WTC11 (cell line): Measurements from ENCODE around the gene DNAAF8. TPM values are rescaled to one million over a fixed set of nuclear protein-coding genes. Genes with fewer than 3 reads are reported as not detected.

Experiments used
- ATF3 ChIP-seq: sonication (generic); formaldehyde crosslinking; conservative IDR thresholded peaks from 2 replicates; pipeline ENCODE4 v1.8.1; 2022; ENCODE audit warnings: mild to moderate bottlenecking, missing genetic modification reagents
- ATF6 ChIP-seq: sonication (generic); formaldehyde crosslinking; IDR thresholded peaks from 2 replicates; pipeline ENCODE4 v1.8.1; 2023; ENCODE audit warnings: mild to moderate bottlenecking, missing genetic modification reagents
- CREB1 ChIP-seq: sonication (generic); formaldehyde crosslinking; IDR thresholded peaks from 2 replicates; pipeline ENCODE4 v1.8.0; 2023; ENCODE audit warnings: mild to moderate bottlenecking, missing genetic modification reagents
- CTCF ChIP-seq: fragments of 200-600 bp; IDR thresholded peaks from 2 replicates; pipeline ENCODE4 v1.8.0; 2022; ENCODE audit warnings: antibody characterized with exemption
- E2F4 ChIP-seq: sonication (generic); formaldehyde crosslinking; IDR thresholded peaks from 2 replicates; pipeline ENCODE4 v1.8.1; 2022; ENCODE audit warnings: low read depth, mild to moderate bottlenecking, moderate library complexity, missing genetic modification reagents, borderline replicate concordance
- ELF4 ChIP-seq: sonication (generic); formaldehyde crosslinking; IDR thresholded peaks from 2 replicates; pipeline ENCODE4 v1.8.1; 2022; ENCODE audit warnings: low read depth, mild to moderate bottlenecking, moderate library complexity, missing genetic modification reagents
- EMX1 ChIP-seq: fragments of 250-450 bp; sonication (Bioruptor Pico); IDR thresholded peaks from 2 replicates; pipeline ENCODE4 v1.8.0; 2021; ENCODE audit warnings: mild to moderate bottlenecking
- ESRRA ChIP-seq: sonication (generic); formaldehyde crosslinking; IDR thresholded peaks from 2 replicates; pipeline ENCODE4 v1.8.1; 2022; ENCODE audit warnings: mild to moderate bottlenecking, missing genetic modification reagents, borderline replicate concordance
- GRHL2 ChIP-seq: fragments of 250-450 bp; sonication (Bioruptor Pico); IDR thresholded peaks from 2 replicates; pipeline ENCODE4 v1.8.0; 2022; ENCODE audit warnings: mild to moderate bottlenecking, moderate library complexity; ENCODE audit not compliant: insufficient replicate concordance, severe bottlenecking
- MYBL2 ChIP-seq: sonication (generic); formaldehyde crosslinking; IDR thresholded peaks from 2 replicates; pipeline ENCODE4 v1.8.1; 2023; ENCODE audit warnings: mild to moderate bottlenecking, moderate library complexity, missing genetic modification reagents
- NR1H2 ChIP-seq: sonication (generic); formaldehyde crosslinking; IDR thresholded peaks from 2 replicates; pipeline ENCODE4 v1.9.0; 2021; ENCODE audit warnings: mild to moderate bottlenecking, moderate library complexity, missing genetic modification reagents
- NR2C2 ChIP-seq: sonication (generic); formaldehyde crosslinking; IDR thresholded peaks from 2 replicates; pipeline ENCODE4 v1.8.0; 2022; ENCODE audit warnings: mild to moderate bottlenecking, missing genetic modification reagents
- PREB ChIP-seq: sonication (generic); formaldehyde crosslinking; IDR thresholded peaks from 2 replicates; pipeline ENCODE4 v1.8.1; 2022; ENCODE audit warnings: mild to moderate bottlenecking, missing genetic modification reagents, moderate library complexity, borderline replicate concordance
- SMAD4 ChIP-seq: sonication (generic); formaldehyde crosslinking; IDR thresholded peaks from 2 replicates; pipeline ENCODE4 v1.8.0; 2022; ENCODE audit warnings: mild to moderate bottlenecking, missing genetic modification reagents
- SOX15 ChIP-seq: fragments of 250-450 bp; sonication (Bioruptor Pico); IDR thresholded peaks from 2 replicates; pipeline ENCODE4 v1.9.0; 2021; ENCODE audit warnings: mild to moderate bottlenecking
- TEAD4 ChIP-seq: sonication (generic); formaldehyde crosslinking; IDR thresholded peaks from 2 replicates; pipeline ENCODE4 v1.8.0; 2022; ENCODE audit warnings: mild to moderate bottlenecking, missing genetic modification reagents
- ZBTB21 ChIP-seq: sonication (generic); formaldehyde crosslinking; IDR thresholded peaks from 2 replicates; pipeline ENCODE4 v1.8.1; 2023; ENCODE audit warnings: mild to moderate bottlenecking, missing genetic modification reagents, borderline replicate concordance
- ZNF138 ChIP-seq: sonication (generic); formaldehyde crosslinking; conservative IDR thresholded peaks from 2 replicates; pipeline ENCODE4 v1.8.1; 2022; ENCODE audit warnings: mild to moderate bottlenecking, moderate library complexity, missing genetic modification reagents
- ZNF219 ChIP-seq: sonication (generic); formaldehyde crosslinking; IDR thresholded peaks from 2 replicates; pipeline ENCODE4 v1.8.0; 2023; ENCODE audit warnings: missing genetic modification reagents, mild to moderate bottlenecking, borderline replicate concordance
- ZNF396 ChIP-seq: fragments of 250-450 bp; sonication (Bioruptor Pico); IDR thresholded peaks from 2 replicates; pipeline ENCODE4 v1.8.0; 2021; ENCODE audit warnings: mild to moderate bottlenecking, moderate library complexity, borderline replicate concordance
- total RNA-seq: library from RNA; stranded (reverse); gene quantifications from 3 replicates; pipeline ENCODE4 v1.2.3, GENCODE V29; 2021
- TF ChIP-seq, protein P1 (sequence below): sonication (generic); formaldehyde crosslinking; conservative IDR thresholded peaks from 2 replicates; pipeline ENCODE4 v1.8.1; 2023; ENCODE audit warnings: mild to moderate bottlenecking, low read depth, missing genetic modification reagents, moderate library complexity
- TF ChIP-seq, protein P2 (sequence below): fragments of 250-450 bp; sonication (Bioruptor Pico); IDR thresholded peaks from 2 replicates; pipeline ENCODE4 v1.9.0; 2021; ENCODE audit warnings: moderate library complexity, mild to moderate bottlenecking, inconsistent platforms, borderline replicate concordance
- TF ChIP-seq, protein P3 (sequence below): sonication (generic); formaldehyde crosslinking; IDR thresholded peaks from 2 replicates; pipeline ENCODE4 v1.8.1; 2023; ENCODE audit warnings: mild to moderate bottlenecking, missing genetic modification reagents, moderate library complexity
- TF ChIP-seq, protein P4 (sequence below): sonication (generic); formaldehyde crosslinking; IDR thresholded peaks from 2 replicates; pipeline ENCODE4 v1.8.1; 2023; ENCODE audit warnings: mild to moderate bottlenecking, missing genetic modification reagents, borderline replicate concordance

Gene DNAAF8
- total RNA-seq, 1 experiment from 2014 or later, result 0.09 TPM

DNA sequence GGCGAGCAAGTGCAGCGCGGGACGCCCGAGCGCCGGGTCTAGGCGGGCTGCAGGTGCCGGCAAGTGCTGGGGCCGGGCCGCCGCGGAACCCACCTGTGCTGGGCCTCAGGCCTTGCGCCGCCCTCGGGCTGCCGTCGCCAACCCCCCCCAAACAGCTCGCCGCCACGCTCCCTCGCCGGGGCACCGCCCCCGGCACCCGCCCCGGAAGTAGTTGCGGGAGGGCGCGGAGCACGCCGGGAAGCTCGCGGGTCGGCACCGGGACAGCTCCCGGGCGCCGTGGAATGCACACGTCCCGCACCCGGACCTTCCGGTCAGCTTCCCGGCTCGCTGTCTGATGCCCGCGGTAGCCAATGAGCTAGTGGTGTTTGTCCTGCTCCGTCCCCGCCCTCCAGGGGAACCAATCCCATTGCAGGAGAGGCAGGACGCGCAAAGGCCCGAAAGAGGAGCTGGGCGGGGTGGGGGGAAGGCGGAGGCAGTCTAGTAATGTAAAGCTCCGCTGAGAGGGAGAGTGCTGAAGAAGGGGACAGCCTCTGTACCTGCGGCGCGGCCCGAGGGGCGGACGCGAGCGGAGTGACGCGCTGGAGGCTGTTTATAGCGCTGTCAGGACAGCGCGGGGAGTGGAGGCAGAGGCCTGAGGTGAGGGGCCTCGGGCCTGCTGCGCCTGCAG is at the start of gene DNAAF8, which contains the start of gene ANKS3 (continued):
- TF ChIP-seq ZNF219 (no peak), CTCF (no peak), ELF4 (no peak), ATF3 (CRISPR knock-in tag) (no peak), ESRRA (no peak), EMX1 (no peak), PREB (CRISPR knock-in tag) (no peak), SMAD4 (no peak), CREB1 (CRISPR knock-in tag) (no peak), E2F4 (CRISPR knock-in tag) (no peak), ZNF396 (CRISPR knock-in tag) (no peak), TEAD4 (CRISPR knock-in tag) (0 out of 2 replicates have a peak, but pooled peaks have one; percentile 15), SOX15 (CRISPR knock-in tag) (no peak), NR2C2 (peak; percentile 95), ZBTB21 (CRISPR knock-in tag) (no peak), ATF6 (CRISPR knock-in tag) (no peak), GRHL2 (CRISPR knock-in tag) (no peak), ZNF138 (CRISPR knock-in tag) (no peak), MYBL2 (peak; percentile 72), NR1H2 (CRISPR knock-in tag) (no peak)
- TF ChIP-seq, protein P1, sequence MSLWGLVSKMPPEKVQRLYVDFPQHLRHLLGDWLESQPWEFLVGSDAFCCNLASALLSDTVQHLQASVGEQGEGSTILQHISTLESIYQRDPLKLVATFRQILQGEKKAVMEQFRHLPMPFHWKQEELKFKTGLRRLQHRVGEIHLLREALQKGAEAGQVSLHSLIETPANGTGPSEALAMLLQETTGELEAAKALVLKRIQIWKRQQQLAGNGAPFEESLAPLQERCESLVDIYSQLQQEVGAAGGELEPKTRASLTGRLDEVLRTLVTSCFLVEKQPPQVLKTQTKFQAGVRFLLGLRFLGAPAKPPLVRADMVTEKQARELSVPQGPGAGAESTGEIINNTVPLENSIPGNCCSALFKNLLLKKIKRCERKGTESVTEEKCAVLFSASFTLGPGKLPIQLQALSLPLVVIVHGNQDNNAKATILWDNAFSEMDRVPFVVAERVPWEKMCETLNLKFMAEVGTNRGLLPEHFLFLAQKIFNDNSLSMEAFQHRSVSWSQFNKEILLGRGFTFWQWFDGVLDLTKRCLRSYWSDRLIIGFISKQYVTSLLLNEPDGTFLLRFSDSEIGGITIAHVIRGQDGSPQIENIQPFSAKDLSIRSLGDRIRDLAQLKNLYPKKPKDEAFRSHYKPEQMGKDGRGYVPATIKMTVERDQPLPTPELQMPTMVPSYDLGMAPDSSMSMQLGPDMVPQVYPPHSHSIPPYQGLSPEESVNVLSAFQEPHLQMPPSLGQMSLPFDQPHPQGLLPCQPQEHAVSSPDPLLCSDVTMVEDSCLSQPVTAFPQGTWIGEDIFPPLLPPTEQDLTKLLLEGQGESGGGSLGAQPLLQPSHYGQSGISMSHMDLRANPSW, result no peak
- TF ChIP-seq, protein P2, sequence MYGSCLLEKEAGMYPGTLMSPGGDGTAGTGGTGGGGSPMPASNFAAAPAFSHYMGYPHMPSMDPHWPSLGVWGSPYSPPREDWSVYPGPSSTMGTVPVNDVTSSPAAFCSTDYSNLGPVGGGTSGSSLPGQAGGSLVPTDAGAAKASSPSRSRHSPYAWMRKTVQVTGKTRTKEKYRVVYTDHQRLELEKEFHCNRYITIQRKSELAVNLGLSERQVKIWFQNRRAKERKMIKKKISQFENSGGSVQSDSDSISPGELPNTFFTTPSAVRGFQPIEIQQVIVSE (CRISPR knock-in tag), result no peak
- TF ChIP-seq, protein P3, sequence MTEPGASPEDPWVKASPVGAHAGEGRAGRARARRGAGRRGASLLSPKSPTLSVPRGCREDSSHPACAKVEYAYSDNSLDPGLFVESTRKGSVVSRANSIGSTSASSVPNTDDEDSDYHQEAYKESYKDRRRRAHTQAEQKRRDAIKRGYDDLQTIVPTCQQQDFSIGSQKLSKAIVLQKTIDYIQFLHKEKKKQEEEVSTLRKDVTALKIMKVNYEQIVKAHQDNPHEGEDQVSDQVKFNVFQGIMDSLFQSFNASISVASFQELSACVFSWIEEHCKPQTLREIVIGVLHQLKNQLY (CRISPR knock-in tag), result no peak
- TF ChIP-seq, protein P4, sequence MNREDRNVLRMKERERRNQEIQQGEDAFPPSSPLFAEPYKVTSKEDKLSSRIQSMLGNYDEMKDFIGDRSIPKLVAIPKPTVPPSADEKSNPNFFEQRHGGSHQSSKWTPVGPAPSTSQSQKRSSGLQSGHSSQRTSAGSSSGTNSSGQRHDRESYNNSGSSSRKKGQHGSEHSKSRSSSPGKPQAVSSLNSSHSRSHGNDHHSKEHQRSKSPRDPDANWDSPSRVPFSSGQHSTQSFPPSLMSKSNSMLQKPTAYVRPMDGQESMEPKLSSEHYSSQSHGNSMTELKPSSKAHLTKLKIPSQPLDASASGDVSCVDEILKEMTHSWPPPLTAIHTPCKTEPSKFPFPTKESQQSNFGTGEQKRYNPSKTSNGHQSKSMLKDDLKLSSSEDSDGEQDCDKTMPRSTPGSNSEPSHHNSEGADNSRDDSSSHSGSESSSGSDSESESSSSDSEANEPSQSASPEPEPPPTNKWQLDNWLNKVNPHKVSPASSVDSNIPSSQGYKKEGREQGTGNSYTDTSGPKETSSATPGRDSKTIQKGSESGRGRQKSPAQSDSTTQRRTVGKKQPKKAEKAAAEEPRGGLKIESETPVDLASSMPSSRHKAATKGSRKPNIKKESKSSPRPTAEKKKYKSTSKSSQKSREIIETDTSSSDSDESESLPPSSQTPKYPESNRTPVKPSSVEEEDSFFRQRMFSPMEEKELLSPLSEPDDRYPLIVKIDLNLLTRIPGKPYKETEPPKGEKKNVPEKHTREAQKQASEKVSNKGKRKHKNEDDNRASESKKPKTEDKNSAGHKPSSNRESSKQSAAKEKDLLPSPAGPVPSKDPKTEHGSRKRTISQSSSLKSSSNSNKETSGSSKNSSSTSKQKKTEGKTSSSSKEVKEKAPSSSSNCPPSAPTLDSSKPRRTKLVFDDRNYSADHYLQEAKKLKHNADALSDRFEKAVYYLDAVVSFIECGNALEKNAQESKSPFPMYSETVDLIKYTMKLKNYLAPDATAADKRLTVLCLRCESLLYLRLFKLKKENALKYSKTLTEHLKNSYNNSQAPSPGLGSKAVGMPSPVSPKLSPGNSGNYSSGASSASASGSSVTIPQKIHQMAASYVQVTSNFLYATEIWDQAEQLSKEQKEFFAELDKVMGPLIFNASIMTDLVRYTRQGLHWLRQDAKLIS, result no peak
